Stimulated activated CD4-positive, alpha-beta T cell treated with anti-CD3 and anti-CD28 coated beads, Interleukin-12 subunit alpha, Interleukin-12 subunit beta, amount 100 ng/mL, for 48 hours (primary cell): ENCODE data around the gene TMEM273.

ENCODE experiments used
- DNase-seq, 3 donors: peaks; one replicate each; pipeline ENCODE4 v3.0.0-alpha.2; 2020; ENCODE audit warnings: low read depth in 2 of 3, low spot score in 1 of 3

Gene TMEM273

DNA sequence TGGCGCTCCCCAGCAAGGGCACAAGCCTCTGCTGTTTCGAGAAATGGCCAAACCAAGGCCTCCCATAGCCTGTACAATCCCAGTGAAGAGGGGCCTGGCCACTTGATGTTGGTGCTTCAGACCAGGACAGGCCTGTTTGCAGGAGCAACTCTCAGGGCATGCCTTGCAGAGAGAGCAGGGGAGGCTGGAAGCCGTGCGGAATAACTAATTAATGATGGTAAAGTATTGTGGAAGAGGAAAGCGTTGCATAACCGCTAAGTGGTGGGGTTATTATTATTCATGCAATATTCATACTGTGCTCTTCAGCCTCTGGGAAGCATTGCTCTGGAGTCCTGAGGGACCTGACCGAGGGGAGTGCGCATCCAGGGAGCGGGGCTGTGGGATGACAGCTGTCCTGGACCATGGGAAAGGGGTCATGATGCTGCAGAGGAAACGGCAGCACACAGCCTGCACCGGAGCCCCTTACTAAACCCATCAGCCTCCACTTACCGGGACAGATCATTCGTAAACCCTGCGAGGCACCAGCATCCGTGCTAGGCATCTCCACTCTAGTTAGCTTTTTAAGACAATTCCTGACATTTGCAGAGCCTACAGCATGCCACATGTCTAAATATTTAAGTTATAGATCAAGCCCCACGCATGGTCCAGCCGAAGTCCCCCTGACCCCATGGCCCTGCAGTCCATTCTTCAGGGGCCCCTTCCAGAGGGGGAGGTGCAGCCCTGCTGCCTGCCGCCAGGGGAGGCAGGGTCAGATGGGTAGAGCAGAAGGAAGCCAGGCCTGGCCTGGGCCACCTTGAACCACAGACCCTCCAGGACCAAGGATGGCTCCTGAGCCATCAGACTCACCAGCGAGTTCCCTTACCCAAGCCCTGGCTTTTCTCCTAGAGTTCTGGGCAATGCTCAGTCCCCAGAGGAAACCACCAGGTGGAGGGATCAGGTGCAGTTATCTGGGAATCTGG, 11.6 kb downstream of the TMEM273 start:
- no peak for DNase-seq

DNA sequence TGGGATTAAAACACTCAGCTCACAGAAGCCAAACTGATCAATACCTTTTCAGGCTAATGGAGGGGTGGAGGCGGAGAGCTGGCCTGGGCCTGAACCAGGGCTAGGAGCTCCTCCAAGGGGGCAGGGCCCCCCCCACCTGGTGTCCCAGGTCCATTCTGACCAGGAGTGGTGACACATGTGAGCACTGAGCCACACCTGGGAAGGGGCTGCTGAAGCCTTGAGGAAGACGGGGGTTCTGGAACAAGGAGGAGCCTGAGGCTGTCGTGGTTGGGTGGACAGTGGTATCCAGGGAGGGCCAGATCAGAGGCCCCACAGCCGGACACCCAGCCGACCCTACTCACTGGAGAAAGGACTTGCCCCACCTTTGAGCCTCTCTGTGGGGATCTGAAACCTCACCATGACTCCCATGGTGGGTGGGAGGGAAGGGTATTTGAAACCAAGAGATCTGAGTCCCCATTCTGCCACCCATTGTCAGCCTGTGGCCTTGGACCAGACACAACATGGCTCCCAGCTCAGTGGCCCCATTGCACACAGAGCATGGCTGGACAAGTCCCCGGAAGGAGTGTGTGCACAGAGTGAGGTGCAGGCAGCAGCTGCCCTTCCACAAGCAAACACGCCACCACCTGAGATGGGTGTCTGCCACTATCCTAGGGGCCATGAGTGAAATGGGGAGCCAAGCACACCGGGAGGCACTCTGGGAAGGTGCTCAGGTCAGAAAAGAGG, 12.4 kb downstream of the TMEM273 start:
- no peak for DNase-seq

DNA sequence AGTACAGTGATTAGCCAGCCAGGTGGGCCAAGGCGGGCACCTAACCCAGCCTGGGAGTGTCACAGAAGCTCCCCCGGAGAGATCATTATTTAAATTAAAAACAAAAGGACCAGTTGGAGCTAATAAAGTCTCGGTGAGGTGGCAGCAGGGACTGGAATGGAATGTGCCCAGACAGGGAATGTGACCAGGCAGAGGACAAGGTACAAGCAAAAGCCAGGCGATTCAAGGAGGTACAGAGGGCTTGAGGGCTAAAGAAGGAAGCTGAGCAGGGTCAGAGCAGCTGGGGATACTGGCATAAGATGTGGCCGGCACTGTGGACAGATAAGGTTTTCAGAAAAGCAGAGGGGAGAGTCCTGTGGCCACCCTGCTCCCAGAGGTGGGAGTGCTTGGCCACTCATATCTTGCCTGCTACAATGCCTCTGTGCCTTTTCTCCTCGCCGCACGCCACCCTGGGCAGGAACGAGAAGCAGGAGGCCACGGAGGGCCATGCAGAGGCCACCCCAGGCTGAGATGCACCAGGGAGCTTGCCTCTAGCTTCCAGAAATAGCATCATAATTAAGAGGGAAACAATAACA, 13.2 kb downstream of the TMEM273 start:
- no peak for DNase-seq

DNA sequence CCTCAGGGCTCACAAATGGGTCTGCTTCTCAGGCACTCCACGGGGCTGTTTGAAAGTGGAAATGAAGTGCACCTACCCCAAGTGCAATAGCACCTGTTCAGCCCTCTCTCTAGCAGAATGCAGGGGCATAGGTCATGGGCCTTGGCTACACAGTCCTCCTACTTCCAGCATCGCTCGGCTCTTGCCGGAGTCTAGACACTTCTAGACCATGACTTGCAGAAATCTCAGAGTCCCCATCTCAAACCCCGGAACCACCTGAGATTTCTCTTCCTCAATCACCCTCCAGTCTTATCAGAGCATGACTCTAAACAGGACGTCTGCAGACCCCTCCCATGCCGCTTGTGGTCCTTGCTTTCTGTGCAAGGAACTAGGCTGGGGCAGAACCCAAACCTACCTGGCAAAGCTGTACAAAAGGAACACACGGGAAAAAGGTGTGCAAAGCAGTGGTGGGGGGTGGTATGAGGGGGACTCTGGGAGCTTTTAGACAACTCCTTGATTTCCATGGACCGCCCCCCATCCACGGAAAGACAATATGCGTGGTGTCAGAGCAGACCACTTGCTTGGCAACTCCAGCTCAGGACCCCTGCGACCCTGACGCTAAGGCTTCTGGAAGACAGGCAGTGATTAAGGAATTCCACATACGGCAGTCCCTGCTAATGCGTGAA, 13.8 kb downstream of the TMEM273 start:
- no peak for DNase-seq

DNA sequence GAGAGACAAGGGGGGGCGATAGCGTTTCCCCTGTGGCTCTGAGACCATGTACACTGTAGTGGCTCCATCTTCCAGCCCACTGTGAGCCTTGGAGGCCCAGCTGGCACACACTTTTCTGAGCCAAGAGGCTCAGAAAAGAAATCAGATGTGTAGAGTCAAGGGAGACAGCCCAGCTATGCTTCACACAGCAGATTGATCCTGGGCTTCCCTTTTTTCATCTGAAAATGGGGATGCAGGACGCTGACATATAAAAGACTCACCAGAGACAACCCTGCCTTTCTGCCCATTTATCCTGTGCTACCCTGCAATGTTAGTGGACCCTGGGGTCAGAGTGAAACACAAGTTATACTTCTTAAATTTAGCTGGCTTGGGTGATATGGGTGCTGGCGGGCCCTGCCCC, 14.3 kb downstream of the TMEM273 start:
- DNase-seq = no peak

DNA sequence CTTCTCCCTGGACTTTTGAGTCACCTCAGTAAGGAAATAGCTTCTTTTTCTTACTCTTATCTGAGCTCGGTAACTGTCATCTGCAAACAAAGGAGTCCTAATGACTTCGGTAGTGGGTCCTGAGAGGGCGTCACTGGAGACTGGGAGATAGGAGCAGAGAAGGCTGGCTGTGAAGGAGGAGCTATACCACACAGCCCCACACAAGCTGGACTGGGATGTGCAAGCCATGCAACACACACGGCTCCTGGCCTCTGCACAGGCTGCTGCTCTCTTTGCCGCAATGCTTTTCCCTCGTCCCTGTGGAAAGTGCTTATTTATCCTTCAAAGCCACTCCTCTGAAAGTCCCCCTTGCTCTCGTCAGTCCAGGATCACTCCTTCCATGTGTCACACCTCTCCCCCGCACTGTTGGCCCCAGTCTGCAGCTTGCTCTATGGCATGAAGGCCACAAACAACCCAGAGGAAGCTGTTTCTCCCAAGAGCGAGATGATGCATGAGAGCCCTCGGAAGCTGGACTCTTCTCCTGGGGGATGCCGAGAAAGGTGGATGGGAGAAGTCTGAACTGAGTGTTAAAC, 14.9 kb downstream of the TMEM273 start:
- no peak for DNase-seq

DNA sequence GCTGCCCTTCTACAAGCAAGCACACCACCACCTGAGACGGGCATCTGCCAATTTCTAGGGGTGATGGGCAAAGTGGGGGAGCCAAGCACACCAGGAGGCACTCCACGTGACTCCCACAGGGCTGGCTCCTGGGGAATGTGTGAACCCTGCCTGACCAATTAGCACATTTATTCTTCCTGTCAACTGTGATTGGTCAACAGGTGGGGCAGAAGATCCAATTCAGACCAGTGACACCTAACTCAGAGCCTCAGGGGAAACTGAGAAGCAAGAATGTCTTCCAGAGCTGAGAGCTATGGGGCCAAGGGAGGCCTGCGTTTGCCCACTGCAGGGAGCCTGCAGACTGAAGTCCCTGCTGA, 15.4 kb downstream of the TMEM273 start:
- DNase-seq = no peak

DNA sequence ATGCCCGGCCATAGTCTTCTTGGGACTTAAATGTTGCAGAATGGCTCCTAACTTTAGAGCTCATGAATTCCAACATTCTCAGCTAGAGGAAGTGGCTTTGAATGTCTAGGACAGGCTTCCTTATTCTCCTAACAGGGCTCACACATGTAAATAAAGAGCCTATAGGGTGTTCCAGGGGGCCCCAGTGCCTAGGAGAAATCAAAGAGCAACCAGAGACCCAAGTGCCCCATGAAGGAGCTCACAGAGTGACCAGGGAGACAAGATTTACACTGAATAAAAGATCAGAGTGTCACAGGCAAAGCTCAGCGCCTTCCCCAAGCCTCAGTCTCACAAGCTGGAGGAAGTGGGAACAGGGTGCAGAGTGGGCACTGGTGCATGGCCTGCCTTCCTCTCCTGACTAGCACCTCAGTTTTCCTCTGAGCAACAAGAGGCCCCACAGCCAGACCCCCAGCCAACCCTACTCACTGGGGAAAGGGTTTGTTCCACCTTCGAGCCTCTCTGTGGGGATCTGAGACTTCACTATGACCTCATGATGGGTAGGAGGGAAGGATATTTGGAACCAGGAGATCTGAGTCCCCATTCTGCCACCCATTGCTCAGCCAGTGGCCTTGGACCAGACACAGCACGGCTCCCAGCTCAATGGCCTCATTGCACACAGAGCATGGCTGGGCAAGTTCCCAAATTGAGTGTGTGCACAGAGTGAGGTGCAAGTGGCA, 16.0 kb downstream of the TMEM273 start:
- no peak for DNase-seq

DNA sequence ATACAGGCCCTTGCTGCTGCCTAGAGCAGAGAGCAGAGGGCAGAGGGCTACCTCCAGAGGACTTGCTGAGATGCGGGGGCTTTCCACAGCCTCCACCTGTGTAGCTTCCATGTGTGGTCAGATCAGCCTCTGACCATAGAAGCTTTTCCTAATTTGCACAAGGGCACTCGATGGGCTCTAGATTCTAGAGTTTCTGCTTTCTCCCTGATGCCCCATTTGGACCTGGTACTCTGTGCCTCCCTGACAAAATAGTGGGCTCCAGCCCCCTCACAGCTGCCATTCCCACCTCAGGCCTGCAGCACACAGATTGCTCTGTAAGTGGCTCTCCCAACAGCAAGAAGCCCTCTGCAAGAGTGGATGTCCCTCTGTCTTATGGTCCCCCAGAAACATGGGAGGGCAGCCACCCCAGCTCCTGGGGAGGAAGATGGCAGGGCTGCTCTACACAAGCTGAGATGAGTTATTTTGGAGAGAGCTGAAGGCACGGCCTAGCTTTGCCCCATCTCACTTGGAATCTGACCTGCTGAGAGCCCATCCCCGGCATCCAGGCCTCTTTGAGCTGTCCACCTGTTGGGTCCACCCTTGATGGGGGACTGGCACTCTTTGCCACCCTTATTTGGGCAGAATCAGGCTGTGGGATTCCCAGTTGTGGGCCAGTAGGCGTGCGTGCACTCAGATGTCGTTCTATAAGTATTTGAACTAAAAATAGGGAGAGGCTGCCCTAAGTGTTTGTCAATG, 16.7 kb downstream of the TMEM273 start:
- no peak for DNase-seq

DNA sequence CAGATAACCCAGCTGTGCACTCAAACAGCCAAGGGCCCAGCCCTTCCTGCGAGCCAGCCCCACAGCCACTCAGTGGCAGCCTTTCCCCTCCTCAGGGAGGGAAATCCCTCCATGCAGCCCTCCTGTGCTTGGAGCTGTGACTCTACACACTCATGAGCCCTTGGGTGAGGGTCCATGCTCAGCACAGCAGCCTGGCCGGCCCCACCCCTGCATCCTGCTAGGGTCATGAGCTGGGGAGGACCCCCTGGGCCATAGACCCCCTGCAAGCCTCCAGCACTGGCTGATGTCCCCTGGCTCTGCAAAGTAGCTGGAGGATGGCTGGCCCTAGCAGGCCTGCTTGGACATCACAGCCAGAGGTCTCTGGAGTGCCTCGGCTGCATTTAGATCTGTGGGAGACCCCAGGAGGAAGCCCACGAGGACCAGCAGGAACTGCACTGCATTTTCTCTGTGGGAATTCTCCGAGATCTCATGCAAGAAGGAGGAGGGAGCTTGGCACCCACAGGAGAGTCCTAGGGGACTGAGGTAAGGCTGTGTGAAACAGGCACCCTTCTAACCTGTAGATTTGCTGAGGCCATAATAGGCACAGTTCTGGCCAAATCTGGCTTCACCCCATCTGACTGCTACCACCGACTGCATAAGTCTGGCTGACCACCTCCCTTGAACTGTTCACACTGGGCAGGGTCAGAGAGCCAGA, 17.4 kb downstream of the TMEM273 start:
- no peak for DNase-seq

DNA sequence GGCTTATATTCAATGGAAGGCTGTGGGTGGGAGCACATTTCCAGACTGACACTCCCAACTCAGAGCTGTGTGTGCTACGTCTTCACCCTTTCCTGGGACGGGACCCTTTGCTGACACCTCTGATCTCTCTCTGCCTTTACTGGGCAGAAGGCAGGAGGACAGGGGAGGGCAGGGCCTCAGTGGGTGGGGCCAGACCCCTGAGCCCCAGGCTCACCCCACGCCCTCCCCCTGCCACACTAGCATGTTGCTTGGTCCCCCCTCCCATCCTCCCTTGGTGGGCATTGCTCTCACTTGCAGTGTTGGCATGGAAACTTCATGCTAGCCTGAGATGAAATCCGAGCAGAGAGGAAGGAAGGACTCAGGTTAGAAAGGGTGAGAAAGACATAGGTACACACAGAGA, 18.4 kb downstream of the TMEM273 start:
- DNase-seq = no peak

DNA sequence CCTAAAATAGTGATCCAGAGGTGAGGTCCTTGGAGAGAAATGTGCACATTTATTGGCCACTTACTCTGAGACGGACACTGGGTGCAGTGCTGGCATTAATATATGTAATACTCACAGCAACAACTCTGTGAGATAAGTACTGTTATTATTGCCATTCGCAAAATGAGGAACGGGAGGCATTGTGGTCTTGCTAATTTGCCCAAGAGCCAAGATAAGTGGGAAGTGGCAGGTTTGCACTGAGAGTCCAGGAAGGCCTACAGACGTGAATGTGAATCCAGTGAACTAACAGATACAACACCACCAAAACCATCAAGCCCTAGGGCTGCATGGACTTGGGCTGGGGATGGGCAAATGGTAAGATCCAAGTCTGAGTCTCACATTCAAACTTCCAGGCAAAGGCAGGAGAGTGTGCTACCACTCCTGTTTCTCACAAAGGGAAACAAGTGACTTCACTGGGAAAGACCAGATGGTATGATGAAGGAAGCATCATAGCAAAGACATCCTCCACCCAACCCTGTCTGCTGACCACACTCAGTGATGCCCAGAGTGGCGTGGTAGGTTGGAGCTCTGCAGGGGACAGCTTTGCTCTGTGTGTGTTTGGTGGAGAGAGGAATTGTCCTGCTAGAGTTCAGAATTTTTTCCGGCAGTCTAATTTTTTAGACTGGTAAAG, 19.2 kb downstream of the TMEM273 start:
- DNase-seq = no peak

DNA sequence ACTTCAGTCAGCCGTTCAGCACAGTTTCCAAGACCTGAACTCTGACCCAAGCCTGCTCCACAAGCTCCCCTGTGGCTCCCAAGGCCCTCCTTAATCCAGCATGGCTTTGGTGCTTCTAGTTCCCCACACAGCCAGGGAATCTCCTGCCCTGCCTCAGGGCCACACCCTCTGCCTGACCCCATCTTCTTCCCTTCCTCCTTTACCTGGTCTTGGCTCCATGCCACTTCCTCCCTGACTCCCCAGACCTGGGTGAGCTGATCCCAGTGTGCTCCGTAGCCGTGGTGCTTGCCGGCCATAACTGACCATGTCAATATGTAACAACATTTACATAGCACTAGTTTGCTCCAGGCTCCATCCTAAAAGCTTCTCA, 20.0 kb downstream of the TMEM273 start:
- no peak for DNase-seq

DNA sequence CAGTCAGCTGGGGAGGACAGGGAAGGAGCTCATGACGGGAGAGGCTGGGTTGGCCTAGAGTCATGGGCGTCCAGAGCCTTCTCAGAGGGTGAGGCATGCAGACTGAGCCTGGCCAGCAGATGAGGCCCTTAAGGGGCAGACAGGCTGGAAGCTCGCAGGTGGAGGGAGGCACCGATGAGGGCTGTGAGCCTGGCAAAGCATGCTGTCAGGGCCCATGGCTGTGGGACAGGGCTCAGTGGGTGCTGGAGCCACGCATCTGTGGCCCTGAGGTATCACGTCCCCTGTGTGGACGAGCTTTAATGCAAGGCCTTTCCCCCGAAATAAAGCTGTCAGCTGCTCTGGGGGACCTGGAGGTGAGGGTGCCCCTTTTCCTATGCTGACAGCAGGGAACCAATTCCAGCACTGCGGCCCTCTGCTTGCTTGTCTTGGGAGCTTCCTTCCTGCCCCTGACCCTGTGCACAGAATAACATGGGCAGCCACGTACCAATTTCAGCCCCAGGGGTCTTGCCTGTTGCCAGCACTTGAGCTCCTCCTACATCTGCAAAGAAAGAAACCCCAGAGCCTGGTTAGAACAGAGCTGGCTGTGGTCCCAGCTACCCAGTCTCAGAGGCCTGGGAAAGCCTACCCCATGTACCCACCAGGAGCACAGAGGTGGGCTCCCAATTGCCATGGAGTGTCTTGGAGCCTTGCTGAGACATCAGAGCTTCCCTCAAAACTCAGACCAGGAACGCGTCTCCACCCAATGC, 20.6 kb downstream of the TMEM273 start:
- DNase-seq = no peak

DNA sequence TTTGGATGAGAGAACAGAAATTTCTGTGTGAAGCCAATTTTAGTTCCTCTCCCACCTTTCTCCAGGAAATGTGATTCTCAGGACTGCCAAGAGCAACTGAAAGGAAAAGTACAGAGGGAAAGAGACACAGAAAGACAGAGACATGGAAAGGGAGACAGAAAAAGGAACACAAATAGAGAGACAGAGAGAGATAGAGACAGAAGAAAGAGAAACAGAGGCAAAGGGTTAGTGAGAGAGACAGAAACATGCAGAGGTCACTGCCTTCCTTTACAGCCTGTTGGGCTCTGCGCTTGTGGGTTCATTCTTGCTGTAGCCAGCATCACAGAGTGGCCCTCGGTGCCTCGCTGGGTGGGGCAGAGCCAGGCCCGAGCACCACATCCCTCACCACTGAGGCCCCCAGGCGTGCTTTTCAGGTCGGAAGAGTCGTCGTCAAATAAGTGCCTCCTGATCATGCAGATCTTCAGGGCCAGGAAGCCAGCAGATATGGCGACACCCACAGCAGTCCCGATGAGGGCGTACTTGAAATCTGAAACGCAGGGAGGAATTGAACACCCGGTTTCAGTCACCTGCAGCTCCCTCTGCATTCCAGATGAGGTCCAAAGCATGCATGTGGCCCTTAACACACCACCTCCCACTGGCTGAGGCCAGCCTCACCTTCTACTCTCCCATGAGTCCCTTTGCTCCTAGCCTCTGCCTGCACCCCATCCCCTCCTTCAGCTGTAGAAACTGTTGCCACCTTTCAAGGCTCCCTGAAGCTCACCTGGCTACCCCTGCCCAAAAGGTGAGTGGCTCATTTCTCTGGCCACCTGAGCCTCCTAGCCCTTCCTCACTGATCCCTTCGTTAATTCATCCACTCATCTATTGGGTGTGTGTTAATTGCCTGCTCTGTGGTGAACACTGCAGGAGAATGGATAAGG, 21.4 kb downstream of the TMEM273 start:
- no peak for DNase-seq

DNA sequence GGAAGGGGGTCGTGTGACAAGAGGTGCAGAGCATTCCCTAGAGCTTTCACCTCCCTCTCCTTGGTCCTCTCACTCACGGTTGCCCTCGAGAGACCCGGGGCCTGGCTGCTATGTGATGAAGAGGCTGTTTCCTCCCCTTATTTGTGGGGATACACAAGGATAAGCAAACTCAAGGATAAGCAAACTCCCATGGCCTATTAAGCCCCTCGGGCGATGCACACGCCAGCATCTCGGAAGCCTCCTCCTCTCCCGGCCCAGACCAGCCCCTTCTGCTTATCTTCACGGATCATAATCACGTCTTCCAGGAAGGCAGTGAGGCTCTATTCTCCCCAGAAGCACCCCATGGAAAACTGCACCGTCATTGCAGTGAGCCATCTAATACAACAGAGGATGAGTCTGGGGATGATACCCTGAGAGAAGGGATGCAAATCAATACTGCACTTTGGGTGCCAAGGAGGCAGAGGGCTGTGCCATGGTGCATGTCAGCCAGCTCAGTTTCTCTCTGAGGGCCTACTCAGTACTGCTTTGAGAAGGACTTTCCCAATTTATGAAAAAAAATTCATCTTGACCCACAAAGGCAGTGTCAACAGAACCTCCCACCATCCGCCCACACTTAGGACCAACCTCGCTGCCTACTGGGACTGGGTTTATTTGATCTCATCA, 22.2 kb downstream of the TMEM273 start:
- DNase-seq = no peak

DNA sequence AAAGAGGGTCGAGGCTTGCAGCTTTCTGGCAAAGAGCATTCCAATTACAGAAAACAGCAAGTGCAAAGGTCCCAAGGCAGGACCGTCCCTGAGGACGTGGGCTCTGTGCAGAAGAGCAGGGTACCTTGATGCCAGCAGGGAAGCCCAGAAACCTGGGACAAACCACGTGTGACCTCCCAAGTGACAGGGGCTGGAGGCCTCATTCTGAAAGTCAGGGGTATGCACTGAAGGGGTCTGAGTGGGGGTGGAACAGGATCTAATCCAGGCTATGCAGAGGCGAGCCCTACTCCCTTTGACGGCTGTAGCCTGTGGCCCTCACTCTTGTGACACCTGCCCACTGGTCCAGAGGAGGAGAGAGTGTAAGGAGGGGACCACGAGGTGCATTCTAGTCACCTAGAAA, 22.9 kb downstream of the TMEM273 start:
- no peak for DNase-seq
